ENCODE results near the gene PHF23.

- TF ChIP-seq EZH2 (IDR thresholded peaks at IDR 0.05; ENCODE audit: low read length, missing control alignments) (no peak), CTCF (conservative IDR thresholded peaks at IDR 0.05 in 1 of 2, IDR thresholded peaks at IDR 0.05 in 1 of 2; ENCODE audit: low read depth in 1 of 2, low read length in 2 of 2) (no peak)
Observed at GRCh38 chr17:7281074-7281952, 42.1 kb upstream of the PHF23 start, which contains the start of gene SLC2A4.
